GM19395 (cell line): ENCODE results near the gene COTL1.
"Not testable (repeated sequence)": the region's sequence is repeated elsewhere in the genome, so short reads cannot be mapped to it uniquely, and the experiment has no call there.

Experiments
- ATAC-seq: cut with Tn5 transposase; IDR thresholded peaks from one replicate; pipeline ENCODE4 v1.9.1; 2021; ENCODE audit warnings: mild to moderate bottlenecking, moderate library complexity; ENCODE audit not compliant: unreplicated experiment

COTL1 gene

GRCh38 chr16:84535408-84535807 lies 82.5 kb downstream of the COTL1 start:
- no peak for ATAC-seq

- ATAC-seq: no peak
Observed at GRCh38 chr16:84534815-84535214, 83.1 kb downstream of the COTL1 start.

DNA sequence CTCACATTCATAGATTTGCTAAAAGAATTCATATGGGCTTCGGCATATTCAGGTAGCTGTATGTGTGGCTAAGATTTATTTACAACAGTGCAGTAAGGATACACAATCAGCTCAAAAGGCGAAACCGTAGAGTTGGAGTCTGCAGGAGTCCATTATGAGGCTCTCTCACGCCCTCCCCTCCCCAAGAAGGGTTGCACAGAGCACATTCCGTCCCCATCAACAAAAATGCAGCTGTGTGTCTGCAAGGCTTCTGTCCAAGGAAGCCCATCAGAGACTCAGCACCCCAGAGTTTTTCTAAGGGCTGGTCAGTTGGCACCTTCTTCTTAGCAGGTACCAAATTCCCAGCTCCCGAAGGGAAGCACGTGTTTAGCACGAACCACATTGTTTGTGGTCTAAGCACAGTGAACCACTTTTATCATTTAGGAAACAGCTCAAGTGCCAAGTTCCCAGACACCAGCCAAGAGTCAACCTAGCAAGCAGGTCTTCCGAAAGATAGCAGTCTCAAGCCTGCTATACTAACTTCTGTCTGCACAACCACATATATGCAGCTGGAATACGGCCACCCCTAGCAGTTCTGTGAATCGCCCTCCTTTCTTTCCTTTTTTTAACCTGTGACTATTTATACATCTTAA lies 84.9 kb downstream of the COTL1 start:
- ATAC-seq: no peak

DNA sequence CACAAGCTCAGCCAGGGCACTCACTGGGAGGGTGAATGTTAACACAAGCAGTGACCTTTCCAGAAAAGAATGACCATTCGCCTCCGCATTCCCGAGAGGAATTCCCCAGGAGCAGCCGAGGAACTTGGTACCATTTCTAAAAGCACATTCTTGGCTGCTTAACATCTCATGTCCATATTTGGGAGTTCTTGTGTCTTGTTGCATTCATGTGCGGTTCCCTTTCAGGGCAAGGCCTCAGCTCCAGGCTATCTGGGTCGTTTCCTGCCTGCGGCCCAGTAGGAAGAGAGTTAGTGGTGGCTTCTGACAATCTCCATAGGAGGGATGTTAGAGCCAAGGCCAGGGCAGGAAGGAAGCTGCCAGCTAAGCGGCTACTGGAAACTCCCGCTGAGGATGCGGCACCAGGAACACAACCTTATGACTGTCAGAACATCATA lies 85.6 kb downstream of the COTL1 start:
- no peak for ATAC-seq

- ATAC-seq: no peak
Observed at GRCh38 chr16:84531671-84532111, 86.2 kb downstream of the COTL1 start.

DNA sequence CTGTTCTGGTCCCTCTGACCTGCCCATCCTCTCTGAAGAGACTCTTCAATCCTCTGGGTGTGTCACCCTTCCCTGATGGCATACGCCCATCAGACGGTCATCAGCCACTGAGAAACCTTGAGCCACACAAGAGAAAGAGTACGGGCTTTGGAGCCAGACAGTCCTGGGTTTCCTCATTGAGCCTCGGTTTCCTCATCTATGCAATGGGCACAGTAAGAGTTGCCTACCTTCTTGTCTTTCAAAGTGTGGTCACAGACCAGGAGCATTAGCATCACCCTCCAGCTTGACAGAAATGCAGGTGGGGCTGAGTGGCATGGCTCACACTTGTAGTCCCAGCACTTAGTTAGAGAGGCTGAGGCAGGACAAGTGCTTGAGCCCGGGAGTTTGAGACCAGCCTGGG lies 87.3 kb downstream of the COTL1 start:
- ATAC-seq: no peak

DNA sequence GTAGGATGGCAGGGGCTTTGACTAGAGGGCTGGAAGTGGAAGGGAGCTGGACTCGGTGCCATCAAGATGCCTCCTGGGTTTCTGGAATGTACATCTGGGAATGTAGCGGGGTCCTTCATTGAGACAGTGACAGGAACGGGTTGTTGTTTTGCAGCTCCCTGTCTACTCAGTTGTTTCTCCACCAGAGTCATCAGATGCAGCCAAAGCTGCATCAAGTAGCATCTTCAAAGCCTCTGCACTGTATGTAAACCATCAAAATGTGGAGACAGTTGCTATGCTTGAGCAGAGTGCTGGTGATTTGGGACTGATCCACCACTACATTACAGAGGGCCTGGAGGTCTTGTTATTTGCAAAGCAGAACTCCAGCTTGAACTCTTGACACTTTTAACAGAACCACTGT lies 88.3 kb downstream of the COTL1 start:
- ATAC-seq: no peak

GRCh38 chr16:84528322-84528721 lies 89.6 kb downstream of the COTL1 start:
- ATAC-seq: no peak

DNA sequence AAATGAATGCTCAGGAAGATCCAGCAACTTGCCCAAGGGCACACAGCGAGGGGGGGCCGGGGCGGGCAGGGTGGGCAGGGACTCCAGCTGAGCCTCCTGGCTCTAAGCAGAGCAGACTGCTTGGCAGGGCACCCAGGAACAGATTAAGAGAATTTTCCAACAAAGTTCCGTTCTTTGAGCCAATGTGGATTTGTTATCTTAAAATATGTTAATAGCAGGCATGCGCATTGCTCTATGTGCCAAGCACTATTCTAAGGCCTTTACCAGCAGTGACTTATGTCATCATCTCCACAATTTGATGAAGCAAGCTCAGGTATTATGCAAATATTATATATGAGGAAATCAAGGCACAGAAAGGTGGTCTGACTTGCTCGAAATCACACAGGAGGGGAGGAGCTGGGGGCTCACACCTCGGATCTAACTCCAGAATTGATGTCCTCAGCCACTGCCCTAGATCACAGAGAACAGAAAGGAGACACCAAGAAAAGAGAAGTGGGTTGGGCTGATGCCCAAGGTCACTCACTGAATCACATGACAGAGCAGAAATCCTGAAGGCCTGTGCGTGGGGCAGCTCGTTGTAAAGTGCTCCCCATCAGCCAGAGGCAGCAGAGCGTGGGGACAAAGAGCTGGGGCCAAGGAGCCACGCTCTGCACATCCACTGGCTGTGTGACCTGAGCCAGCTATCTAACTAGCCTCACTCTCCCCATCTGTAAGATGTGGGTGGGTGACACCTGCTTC lies 90.2 kb downstream of the COTL1 start:
- ATAC-seq: no peak

DNA sequence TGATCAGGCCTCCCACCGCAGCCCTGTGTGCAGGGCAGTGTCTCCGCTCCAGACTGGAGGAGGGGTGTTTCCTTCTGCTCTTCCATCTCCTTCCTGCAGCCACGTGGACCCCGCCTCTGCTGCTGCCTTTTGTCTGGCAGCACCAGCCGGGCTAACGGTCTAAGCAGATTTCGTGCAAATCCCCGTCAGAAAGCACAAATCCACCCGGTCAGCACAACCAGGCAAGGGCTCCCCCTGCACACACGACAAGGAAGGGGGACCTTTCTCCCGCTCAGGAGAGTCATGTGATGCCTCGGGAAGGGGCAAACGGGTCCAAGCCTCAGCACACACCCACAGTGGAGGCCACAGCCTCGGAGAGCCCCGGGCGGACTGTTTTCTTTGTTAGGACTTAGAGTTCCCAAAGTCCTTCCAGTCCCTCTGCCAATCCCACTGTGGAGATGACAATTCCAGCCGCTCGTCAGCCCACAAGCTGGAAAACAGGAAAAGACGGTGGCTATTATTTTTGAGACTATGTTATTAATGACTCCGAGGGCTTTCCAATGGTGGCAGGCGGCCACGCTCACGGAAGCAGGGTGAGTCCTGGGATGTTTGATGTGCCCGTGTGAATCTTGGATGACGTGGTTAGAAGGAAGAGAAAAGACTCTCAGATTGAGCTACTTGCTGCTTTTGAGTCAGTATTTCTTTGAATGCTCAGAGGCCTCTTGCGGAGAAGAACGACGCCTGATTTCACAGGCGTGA lies 90.9 kb downstream of the COTL1 start:
- ATAC-seq: no peak

DNA sequence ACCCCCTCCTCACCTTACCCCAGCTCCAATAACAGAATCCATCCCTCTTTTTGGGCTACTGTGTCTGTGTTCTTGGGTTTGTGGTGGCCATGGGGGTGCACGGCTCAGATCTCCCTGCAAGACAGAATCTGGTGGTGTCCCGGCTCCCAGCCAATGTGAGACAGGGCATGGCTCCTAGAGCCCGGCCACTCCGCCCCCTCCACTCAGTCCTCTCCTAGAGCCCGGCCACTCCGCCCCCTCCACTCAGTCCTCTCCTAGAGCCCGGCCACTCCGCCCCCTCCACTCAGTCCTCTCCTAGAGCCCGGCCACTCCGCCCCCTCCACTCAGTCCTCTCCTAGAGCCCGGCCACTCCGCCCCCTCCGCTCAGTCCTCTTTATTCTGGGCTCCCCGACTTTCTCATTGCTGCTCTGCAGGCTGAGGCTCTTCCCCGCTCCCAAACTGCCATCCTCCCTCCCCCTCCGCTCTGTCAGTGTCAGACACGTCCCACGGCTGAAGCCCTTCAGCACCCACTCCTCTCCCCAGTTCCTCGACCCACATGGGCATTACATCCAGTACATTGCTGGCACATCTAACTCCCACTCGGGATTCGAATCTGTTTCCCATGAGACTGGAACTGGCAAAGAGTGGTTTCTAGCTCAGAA lies 92.8 kb downstream of the COTL1 start:
- not testable (repeated sequence) for ATAC-seq

- ATAC-seq: no peak
Observed at GRCh38 chr16:84524346-84524920, 93.4 kb downstream of the COTL1 start.

DNA sequence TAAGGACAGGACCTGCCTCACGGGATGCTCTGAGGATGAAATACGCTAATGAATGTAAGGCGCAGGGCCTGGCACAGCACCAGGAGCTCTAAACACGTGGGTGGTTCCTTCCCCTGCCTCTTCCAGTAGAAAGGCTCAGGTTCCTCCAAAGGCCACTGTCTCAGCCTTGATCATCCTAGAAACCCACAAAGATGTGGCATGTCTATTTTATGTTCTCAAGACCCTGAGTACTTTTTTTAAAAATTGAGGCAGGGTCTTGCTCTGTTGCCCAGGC lies 96.4 kb downstream of the COTL1 start:
- no peak for ATAC-seq

DNA sequence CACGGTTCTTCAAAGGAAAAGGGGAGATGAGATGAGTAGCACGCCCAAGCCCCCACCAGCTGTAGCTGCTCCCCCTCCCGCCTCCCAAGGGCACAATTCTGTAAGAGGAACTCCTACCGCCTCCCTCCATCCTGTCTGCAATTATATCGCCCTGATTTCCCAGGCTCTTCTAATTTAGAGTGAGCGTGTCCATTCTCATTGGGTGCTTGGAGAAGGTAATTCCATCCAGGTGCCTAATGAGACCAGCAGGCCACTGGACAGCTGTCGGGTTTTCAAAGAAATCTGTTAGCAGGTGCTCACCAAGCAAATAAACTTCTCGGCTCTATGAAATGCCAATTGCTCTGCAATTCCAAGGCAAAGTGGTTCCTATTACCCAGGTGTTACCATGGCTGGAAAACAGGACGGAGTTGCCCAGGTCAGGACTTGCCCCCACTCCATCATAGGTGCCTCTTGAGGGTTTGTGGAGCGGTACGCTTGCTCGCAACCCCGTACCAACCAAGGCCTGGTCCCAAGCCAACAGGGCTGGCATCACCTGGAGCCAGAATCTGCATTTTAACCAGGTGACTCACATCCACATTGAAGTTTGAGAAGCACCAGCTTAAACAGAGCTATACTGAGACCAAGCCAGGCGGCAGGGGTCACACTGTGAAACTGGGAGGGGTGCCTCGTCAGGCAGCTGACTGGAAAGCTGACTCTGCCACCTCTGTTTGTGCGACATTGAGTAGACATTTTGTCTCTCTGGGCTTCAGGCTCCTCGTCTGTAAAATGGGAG lies 97.0 kb downstream of the COTL1 start:
- ATAC-seq: no peak

DNA sequence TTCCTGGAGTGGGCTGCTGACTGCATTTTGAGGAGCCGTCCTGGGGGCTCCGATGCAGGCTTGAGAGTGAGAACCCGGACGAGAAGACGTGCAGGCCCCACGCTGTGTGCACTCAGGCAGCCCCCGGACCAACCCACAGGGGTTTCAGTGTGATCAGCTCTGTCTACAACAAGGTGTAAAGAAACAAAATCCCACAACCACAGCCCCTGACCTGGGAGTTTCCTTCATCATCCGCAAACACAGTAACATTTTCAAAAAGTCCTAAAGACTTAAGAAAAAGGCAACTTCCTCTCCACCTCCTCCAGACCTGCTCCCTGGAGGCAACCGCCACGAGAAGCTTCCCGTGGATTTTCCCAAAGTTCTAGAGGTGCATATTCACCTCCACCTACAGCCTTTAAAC lies 98.0 kb downstream of the COTL1 start:
- no peak for ATAC-seq

- no peak for ATAC-seq
Observed at GRCh38 chr16:84518804-84519341, 99.0 kb downstream of the COTL1 start.

- ATAC-seq: not testable (repeated sequence)
Observed at GRCh38 chr16:84518220-84518619, 99.7 kb downstream of the COTL1 start.

GRCh38 chr16:84517366-84517765 lies 100.5 kb downstream of the COTL1 start:
- ATAC-seq: no peak
